NCI-H2196 (cell line): ENCODE results near the gene RPL10A.
A peak's percentile ranks its signal among the peaks of the same experiment; 100 is the strongest.

Experiments
- DNase-seq: peaks from one replicate; lab custom pipeline; 2025; ENCODE audit not compliant: unreplicated experiment; lab: John Stamatoyannopoulos, UW

Gene RPL10A

GRCh38 chr6:35445691-35446090 is 22.5 kb upstream of the RPL10A start:
- DNase-seq: no peak

- no peak for DNase-seq
These were observed 20.0 kb upstream of the RPL10A start for GRCh38 chr6:35448191-35448590.

GRCh38 chr6:35449287-35449881 is 18.8 kb upstream of the RPL10A start:
- DNase-seq: peak; percentile 82

DNA sequence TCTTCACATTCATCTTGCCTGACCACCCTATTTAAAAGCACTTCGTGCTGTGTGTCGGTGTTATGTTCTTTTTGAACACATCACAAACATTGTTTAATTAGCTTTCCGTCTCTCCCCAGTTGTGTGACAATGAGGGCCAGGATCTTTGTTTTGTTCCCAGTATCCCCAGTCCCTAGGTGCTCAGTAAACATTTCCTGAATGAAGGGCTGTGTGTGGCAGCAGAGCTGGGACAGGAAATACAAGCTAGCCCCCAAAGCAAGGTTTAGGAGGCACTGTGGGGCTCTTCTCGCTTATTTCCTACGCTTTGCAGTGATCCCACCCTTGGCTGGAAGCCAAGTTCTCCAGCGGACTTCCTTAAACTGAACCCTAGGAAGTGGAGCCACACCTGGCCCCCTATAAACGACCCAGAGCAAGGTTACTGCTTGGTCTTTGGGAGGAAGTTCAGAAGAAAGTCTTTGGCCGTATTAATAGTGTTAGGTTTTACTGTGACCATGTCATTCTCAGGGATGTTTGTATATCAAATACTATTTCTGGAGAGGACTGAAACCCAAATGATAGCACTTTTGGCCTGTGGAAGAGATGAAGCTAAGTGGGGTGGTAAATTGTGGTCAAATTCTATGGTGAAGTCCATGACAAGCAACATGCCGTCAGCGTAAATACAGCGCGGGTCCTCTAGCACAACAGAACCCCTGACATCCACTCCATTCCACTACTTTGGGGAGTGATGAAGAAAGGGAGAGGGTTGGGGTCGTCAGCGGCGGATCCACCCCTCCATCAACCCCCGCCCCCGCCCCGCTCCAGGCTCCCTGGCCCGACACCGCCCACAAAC is 16.6 kb upstream of the RPL10A start:
- DNase-seq: no peak

- peak; percentile 93 for DNase-seq
These were observed 15.8 kb upstream of the RPL10A start, which contains the start of gene FANCE for GRCh38 chr6:35452183-35453090. Gene FANCE, plus strand, starts transcription at chr6:35452338. Its CDS starts 208 bp downstream, at chr6:35452546.

DNA sequence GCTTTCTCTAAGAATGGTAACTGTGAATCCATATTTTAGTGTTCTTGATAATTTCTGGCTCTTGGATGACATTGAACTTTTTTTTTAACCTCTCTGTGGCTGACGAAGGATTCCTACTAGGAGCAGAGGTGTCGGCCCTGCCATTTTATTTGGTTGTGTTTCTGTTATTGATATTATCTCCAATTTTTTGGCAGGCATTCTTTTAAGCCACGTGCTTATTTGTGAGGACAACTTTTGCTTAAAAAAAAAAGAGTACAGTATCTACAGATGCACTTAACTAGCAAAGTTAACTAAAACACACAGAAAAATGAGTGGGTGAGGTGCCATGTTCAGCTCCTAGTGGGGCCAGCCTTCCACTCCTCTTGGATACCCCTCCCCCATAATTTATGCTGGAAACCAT is 15.0 kb upstream of the RPL10A start:
- no peak for DNase-seq

GRCh38 chr6:35454391-35455110 is 13.7 kb upstream of the RPL10A start:
- DNase-seq: no peak

DNA sequence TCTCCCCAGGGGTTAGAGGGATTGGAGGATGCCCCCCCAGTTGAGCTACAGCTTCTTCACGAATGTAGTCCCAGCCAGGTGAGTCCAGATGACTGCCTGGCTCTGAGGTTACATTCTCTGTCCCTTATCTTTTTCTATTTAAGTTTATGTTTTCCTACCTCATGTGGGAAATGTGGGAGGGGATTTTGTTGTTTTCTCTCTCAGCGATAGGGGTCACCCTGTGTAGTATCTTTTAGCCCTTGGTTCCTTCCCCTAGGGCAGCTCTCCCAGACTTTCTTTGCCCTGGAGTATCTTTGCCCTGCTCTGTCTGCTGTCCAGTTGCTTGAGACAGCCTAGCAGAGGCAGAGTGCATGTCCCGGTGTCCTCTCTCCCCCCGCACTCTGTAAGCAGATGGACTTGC is 10.3 kb upstream of the RPL10A start:
- no peak for DNase-seq

- no peak for DNase-seq
These were observed 6.9 kb upstream of the RPL10A start for GRCh38 chr6:35461270-35461669.

- DNase-seq: no peak
These were observed 4.9 kb upstream of the RPL10A start for GRCh38 chr6:35463292-35463691.

DNA sequence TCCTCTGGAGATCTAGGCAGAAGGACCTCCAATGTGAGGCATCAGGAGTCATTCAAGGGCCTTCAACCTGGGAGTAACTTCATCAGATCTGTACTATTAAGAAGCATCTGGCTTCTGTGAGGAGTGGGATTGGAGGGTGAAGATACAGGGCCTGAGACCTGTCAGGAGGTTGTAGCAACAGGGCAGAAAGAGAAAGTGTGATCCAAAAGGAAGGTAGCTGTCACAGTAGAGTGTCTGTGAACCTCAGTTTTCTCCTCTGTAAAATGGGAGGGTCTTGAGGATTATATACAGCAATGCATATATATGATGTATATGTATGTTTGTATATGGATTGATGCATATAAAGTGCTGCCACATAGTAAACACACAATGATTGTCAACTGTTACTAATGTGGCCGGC is 2.6 kb upstream of the RPL10A start:
- DNase-seq: no peak

DNA sequence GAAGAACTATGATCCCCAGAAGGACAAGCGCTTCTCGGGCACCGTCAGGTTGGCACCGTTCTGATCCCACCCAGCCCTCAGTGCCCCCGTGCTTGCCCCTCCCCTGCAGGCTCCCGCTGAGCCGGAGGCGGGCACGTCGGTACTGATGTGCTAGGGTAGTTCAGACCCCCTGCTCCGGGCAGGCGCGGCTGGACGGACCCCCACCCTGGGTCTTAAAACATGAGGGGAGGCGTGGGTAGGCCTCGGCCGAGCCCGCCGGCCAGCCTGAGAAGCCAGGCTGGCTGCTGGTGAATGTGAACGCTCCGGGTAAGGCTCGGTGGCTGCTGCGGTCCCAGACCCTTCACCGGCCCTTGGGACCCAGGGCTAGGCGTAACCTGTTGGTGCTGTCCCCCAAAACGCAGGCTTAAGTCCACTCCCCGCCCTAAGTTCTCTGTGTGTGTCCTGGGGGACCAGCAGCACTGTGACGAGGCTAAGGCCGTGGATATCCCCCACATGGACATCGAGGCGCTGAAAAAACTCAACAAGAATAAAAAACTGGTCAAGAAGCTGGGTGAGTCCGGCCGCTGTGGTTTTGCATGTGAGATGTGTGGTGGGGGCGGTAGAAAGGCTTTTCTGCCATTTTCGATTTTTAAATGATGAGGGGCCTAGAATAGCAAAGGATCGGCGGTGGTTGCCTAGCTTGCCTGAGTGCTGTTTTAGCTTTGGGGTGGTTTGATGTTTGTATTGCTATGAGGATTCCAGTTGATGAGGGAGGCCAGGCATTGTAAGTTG is 964 bp downstream of the RPL10A start:
- no peak for DNase-seq

DNA sequence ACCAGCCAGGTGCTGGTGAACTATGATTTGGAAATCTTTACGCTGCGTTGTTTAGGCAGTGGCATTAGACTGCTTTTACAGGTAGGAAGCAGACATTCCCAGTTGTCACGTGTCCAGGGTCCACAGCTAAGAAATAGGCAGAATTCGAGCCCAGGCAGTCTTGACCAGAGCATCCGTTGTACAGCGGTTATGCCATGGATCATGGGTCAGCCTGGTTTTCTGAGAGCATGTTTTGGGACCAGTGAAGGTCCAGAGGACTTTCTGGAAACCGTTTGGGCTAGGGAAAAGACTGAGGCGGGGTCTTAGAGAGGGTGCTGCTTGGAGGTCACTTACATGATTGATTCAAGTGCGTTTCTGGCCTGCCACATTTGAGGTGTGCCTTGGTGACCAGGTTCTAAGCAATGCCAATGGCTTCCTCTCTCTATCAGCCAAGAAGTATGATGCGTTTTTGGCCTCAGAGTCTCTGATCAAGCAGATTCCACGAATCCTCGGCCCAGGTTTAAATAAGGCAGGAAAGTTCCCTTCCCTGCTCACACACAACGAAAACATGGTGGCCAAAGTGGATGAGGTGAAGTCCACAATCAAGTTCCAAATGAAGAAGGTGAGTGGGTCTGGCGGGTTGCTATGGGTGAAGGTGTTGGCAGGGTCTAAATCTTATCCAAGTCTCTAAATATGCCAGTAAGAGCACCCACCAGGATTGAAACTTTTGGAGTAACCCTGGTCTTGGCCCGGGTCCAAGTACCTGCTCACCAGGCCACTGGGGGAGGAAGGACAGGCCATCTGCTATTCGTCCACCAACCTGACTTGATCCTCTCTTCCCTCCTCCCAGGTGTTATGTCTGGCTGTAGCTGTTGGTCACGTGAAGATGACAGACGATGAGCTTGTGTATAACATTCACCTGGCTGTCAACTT is 1.8 kb downstream of the RPL10A start:
- peak; percentile 16 for DNase-seq

DNA sequence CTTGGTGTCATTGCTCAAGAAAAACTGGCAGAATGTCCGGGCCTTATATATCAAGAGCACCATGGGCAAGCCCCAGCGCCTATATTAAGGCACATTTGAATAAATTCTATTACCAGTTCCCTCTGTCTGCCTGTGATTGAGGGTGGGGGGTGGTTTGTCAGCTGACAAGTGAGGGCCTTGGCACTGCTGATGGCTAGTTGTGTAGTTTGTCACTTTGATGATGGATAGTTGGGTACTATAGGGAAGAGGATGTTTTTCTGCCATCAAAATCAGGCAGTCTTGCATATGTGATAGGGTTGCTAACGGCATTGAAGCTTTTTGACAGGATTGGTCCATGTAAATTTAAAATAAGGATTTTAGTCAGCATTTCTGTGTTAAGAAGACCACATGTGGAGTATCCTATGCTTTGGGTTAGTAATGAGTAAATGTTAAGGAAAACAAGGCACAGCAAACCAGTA is 2.5 kb downstream of the RPL10A start:
- no peak for DNase-seq

GRCh38 chr6:35471836-35472345 is 3.7 kb downstream of the RPL10A start:
- no peak for DNase-seq

DNA sequence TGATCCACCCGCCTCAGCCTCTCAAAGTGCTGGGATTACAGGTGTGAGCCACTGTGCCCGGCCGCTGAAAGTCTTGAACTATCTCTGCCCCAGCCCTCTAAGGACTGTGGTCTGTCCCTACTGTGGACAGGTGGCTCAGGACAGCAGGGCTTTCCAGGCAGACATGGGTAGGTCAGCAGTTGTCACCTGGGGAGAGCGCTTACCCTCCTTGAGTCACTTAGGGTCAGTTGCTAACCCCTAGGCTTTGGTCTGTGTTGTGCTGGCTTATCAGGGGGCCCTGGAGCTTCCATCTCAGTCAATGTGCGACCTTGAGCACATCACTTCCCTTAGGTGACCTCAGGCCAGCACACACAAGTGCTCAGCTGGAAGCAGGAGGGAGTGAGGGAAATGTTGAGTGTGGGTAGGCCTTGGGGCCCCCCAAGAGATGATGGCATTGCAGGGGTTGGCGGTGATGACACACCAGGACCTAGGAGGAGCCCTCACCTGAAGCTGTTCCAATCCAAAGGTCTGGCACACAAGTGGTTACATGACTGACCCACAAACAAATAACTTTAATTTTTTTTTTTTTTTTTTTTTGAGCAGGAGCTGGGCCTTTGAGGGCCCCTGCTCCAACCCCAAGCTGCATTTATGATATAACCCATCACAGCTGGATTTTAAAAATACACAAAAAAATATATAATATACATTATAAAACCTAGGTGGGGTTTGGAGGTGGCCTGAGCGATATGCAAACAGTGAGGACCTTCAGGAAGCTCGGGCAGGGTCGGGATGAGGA is 5.1 kb downstream of the RPL10A start:
- no peak for DNase-seq

GRCh38 chr6:35473850-35474130 is 5.6 kb downstream of the RPL10A start:
- DNase-seq: no peak
